B cell (primary cell): ENCODE measurements around the gene ADAMTS2. TPM values are rescaled to one million over a fixed set of nuclear protein-coding genes. Genes with fewer than 3 reads are reported as not detected.

Experiments used
- ATAC-seq: fragments of 200-7000 bp; cut with Tn5 transposase; one replicate; pipeline ENCODE4 v1.10.0; 2021; ENCODE audit warnings: low read depth, mild to moderate bottlenecking, moderate number of reproducible peaks, moderate library complexity
- CTCF ChIA-PET: fragments of 350-600 bp; sonication (Branson Sonifier 250); formaldehyde crosslinking; loops from one replicate; lab custom pipeline; 2021; ENCODE audit warnings: antibody characterized with exemption, inconsistent platforms; lab: Charles Lee
- POLR2A ChIA-PET: fragments of 350-600 bp; sonication (Branson Sonifier 250); formaldehyde crosslinking; loops from one replicate; lab custom pipeline; 2021; ENCODE audit warnings: antibody characterized with exemption; lab: Charles Lee
- DNase-seq: peaks from one replicate; pipeline ENCODE4 v3.0.0; 2013
- H2AFZ ChIP-seq: 2 replicates; pipeline ENCODE4 v1.6.1; 2012; ENCODE audit warnings: mild to moderate bottlenecking, low read depth, low read length; ENCODE audit not compliant: insufficient read depth, poor library complexity, severe bottlenecking
- H3K27ac ChIP-seq, 2 donors: 1 replicate in 1 of 2; 2 replicates in 1 of 2; pipeline ENCODE4 v1.5.1; 2012 to 2013; ENCODE audit warnings: low read length in 2 of 2, mild to moderate bottlenecking in 2 of 2, moderate library complexity in 1 of 2
- H3K27me3 ChIP-seq, 4 experiments: fragments of 200-600 bp in 1 of 4; sonication (generic) in 1 of 4; replicated peaks in 1 of 4; 1 replicate in 2 of 4; 2 replicates in 2 of 4; pipeline versions ENCODE4 v1.6.1 to v1.7.0; 2013 to 2016; ENCODE audit warnings: low read length in 3 of 4, mild to moderate bottlenecking in 2 of 4, mixed read lengths in 1 of 4, moderate library complexity in 1 of 4; ENCODE audit not compliant: insufficient read depth in 4 of 4, control insufficient read depth in 3 of 4; ENCODE audit errors: control extremely low read depth in 1 of 4
- H3K36me3 ChIP-seq, 2 experiments: replicated peaks in 1 of 2; 1 replicate in 1 of 2; 2 replicates in 1 of 2; pipeline versions ENCODE4 v1.6.1 to v1.7.1; 2013; ENCODE audit warnings: low read length in 1 of 2; ENCODE audit not compliant: insufficient read depth in 2 of 2, control insufficient read depth in 1 of 2; ENCODE audit errors: control extremely low read depth in 1 of 2, extremely low read depth in 1 of 2
- H3K4me1 ChIP-seq, 2 donors: fragments of 200-600 bp in 1 of 2; sonication (generic) in 1 of 2; 1 replicate in 1 of 2; 2 replicates in 1 of 2; pipeline versions ENCODE4 v1.5.1 to v1.6.1; 2013 to 2017; ENCODE audit warnings: low read length in 2 of 2; ENCODE audit not compliant: control insufficient read depth in 2 of 2, insufficient read depth in 2 of 2
- H3K4me2 ChIP-seq: replicated peaks from 2 replicates; pipeline ENCODE3; 2012; ENCODE audit warnings: mild to moderate bottlenecking, low read depth, low read length; ENCODE audit not compliant: poor library complexity, severe bottlenecking
- H3K4me3 ChIP-seq, 5 experiments: fragments of 200-600 bp in 1 of 5; sonication (generic) in 1 of 5; 1 replicate in 3 of 5; 2 replicates in 2 of 5; pipeline versions ENCODE4 v1.5.1 to v1.7.0; 2011 to 2016; ENCODE audit warnings: low read length in 4 of 5, mild to moderate bottlenecking in 4 of 5, low read depth in 2 of 5, control low read depth in 1 of 5, moderate library complexity in 1 of 5; ENCODE audit not compliant: insufficient read depth in 1 of 5; ENCODE audit errors: control extremely low read depth in 1 of 5, extremely low read depth in 1 of 5
- H3K79me2 ChIP-seq: fragments of 200-600 bp; sonication (generic); one replicate; pipeline ENCODE4 v1.6.0; 2016; ENCODE audit warnings: low read length; ENCODE audit not compliant: control insufficient read depth, insufficient read depth
- H3K9ac ChIP-seq: fragments of 200-600 bp; sonication (generic); 2 replicates; pipeline ENCODE4 v1.6.1; 2017; ENCODE audit warnings: mild to moderate bottlenecking, low read length, moderate library complexity
- H3K9me3 ChIP-seq, 3 donors: one replicate each; pipeline versions ENCODE4 v1.6.1 to v1.7.1; 2013; ENCODE audit warnings: low read length in 2 of 3; ENCODE audit not compliant: control insufficient read depth in 2 of 3, insufficient read depth in 1 of 3; ENCODE audit errors: control extremely low read depth in 1 of 3
- H4K20me1 ChIP-seq: 2 replicates; pipeline ENCODE4 v1.6.0; 2012; ENCODE audit warnings: mild to moderate bottlenecking, low read length; ENCODE audit not compliant: insufficient read depth, control insufficient read depth, poor library complexity, severe bottlenecking
- H3K27ac Mint-ChIP-seq: one replicate; pipeline ENCODE4 v1.8.0; 2021; ENCODE audit warnings: mixed read lengths
- H3K27me3 Mint-ChIP-seq: one replicate; pipeline ENCODE4 v1.8.0; 2021; ENCODE audit warnings: mixed read lengths
- H3K4me1 Mint-ChIP-seq: one replicate; pipeline ENCODE4 v1.8.0; 2021; ENCODE audit warnings: mixed read lengths
- H3K4me3 Mint-ChIP-seq: one replicate; pipeline ENCODE4 v1.8.0; 2021; ENCODE audit warnings: mixed read lengths
- H3K9me3 Mint-ChIP-seq: one replicate; pipeline ENCODE4 v1.8.0; 2022; ENCODE audit warnings: mixed read lengths; ENCODE audit not compliant: insufficient read depth
- EZH2 ChIP-seq: IDR thresholded peaks from 2 replicates; pipeline ENCODE4 v1.6.1; 2012; ENCODE audit warnings: borderline replicate concordance, low read depth, mild to moderate bottlenecking, moderate library complexity, low read length; ENCODE audit not compliant: insufficient read depth, poor library complexity, severe bottlenecking
- WGBS: methylation state at CpG from one replicate; pipeline ENCODE4 v1.1.5; 2013; ENCODE audit warnings: missing lambda C conversion rate; ENCODE audit not compliant: insufficient coverage; 5-methylcytosine and 5-hydroxymethylcytosine counted together
- intact Hi-C: fragments of 100-400 bp; cut with micrococcal nuclease; formaldehyde crosslinking; loops from one replicate; pipeline ENCODE4 v1.10.0; 2022
- polyA plus RNA-seq: library from polyadenylated mRNA; depleted of rRNA; stranded (reverse); fragments of >200 nt; gene quantifications from 2 replicates; pipeline ENCODE4 v1.2.3, GENCODE V29; 2012
- total RNA-seq, 2 donors: library from RNA; stranded (reverse); fragments of 120-200 nt in 1 of 2; gene quantifications; 1 replicate in 1 of 2; 2 replicates in 1 of 2; pipeline versions ENCODE4 v1.2.3 to v1.2.4, GENCODE V29; 2013 to 2022
- TF ChIP-seq, protein P1 (sequence below): fragments of 200-600 bp; IDR thresholded peaks from one replicate; pipeline ENCODE4 v1.8.0; 2022; ENCODE audit warnings: antibody characterized with exemption, mild to moderate bottlenecking

The ADAMTS2 gene
- total and polyA plus RNA-seq, 2 donors (not counting 1 experiment from before 2014, with no cell fraction given): not detected

DNA sequence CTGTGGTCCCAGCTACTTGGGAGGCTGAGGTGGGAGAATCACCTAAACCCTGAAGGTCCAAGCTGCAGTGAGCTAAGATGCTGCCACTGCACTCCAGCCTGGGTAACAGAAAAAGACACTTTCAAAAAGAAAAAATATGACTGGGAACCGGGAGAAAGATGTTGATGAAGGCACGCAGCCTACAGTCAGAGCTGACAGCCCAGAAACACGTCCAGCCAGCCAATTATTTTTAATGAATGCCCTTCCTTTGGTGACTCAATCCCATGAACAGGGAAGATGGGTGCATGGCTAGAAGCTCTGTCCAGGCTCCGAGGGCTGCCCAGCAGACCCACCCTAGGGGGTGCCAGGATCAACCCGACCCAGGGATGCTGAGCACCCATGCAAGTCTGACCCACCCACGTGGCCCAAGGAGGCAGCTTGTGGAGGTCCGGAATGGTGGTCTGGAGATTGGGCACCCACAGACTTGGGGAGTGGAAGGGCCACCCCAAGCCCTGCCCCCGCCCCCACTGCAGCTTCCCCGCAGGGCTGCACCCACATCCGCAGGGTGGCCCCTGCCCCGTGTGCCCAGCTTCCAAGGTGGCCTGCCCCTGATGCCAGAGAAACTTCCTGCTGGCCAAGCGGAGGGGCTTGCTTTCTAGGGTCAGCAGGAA lies 51.0 kb downstream of the ADAMTS2 start:
- no peaks in the 10 kb centered on the region for H3K4me1 ChIP-seq
- H3K9me3 ChIP-seq: peaks cover 0 to 21% (median 0%) of the 10 kb centered on the region in 3 donors
- H3K27ac ChIP-seq: no peak overlapping the region
- CTCF ChIA-PET: no interaction called here
- intact Hi-C loops: no loop called here
- Mint-ChIP-seq H3K27me3 (no peaks in the 10 kb centered on the region), H3K4me3 (no peak overlapping the region), H3K27ac (no peak overlapping the region), H3K9me3 (peaks cover 3% of the 10 kb centered on the region), H3K4me1 (no peaks in the 10 kb centered on the region)
- TF ChIP-seq EZH2: no peak
- TF ChIP-seq, protein P1, sequence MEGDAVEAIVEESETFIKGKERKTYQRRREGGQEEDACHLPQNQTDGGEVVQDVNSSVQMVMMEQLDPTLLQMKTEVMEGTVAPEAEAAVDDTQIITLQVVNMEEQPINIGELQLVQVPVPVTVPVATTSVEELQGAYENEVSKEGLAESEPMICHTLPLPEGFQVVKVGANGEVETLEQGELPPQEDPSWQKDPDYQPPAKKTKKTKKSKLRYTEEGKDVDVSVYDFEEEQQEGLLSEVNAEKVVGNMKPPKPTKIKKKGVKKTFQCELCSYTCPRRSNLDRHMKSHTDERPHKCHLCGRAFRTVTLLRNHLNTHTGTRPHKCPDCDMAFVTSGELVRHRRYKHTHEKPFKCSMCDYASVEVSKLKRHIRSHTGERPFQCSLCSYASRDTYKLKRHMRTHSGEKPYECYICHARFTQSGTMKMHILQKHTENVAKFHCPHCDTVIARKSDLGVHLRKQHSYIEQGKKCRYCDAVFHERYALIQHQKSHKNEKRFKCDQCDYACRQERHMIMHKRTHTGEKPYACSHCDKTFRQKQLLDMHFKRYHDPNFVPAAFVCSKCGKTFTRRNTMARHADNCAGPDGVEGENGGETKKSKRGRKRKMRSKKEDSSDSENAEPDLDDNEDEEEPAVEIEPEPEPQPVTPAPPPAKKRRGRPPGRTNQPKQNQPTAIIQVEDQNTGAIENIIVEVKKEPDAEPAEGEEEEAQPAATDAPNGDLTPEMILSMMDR: no peak
- no peak overlapping the region for H3K4me2 ChIP-seq
- WGBS: 90% methylated on average over 12 of the region's 12 CpGs
- no peak overlapping the region for H3K9ac ChIP-seq
- POLR2A ChIA-PET: no interaction called here
- no peaks in the 10 kb centered on the region for H4K20me1 ChIP-seq
- H2AFZ ChIP-seq: no peak overlapping the region
- ATAC-seq: no peak
- no peaks in the 10 kb centered on the region for H3K27me3 ChIP-seq
- no peak overlapping the region for H3K4me3 ChIP-seq
- H3K36me3 ChIP-seq: no peaks in the 10 kb centered on the region
- no peaks in the 10 kb centered on the region for H3K79me2 ChIP-seq
- no peak for DNase-seq

DNA sequence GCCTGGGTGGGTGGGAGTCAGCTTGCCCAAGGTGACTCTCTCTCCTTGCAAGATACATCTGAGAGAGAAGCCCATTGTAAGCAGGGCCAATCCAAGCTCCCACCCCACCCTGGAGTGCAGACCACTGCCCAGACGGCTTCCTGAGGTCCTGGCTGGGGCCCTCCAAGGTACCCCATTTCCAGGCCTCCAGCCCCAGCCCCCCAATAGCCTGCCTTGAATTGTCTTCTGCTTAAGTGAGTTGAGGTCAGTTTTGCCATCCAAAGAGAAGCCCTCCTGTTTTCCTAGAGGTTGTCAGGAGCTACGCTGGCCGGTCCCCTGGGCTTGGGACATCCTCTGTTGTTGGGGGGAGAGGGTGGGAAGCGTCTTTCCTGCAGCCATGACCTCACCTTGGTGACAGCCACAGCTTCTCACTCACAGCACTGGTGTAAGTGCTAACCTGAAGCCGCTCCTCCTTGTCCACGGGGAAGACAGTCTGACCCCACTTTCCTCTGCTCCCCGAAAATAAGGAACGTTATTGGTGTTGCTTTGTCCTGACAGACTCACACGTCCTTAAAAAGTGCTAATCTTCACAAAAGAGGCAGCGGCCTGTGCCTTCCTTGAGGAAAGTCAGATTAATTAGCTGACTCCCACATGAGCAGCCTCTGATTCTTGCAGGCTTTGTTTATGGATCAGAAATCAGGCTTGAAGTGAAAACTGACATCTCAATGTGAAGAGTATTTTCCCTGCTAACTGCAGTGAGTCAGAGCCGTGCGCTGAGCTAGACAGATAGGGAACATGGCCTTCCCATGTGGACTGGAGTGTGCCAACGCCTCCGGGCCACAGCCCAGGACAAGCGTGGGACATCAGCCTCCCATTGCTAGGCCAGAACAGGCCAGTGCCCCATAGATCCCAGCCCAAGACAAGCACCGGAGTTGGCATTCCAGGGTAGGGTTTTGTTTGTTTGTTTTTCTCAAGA lies 52.3 kb downstream of the ADAMTS2 start:
- Histone ChIP-seq H3K4me1 (no peaks in the 10 kb centered on the region), H3K27ac (no peak overlapping the region), H3K36me3 (no peaks in the 10 kb centered on the region), H3K9me3 (peaks cover 0 to 14% (median 0%) of the 10 kb centered on the region in 3 donors), H3K27me3 (no peaks in the 10 kb centered on the region), H3K4me3 (no peak overlapping the region), H3K9ac (no peak overlapping the region), H3K4me2 (no peak overlapping the region), H4K20me1 (no peaks in the 10 kb centered on the region), H2AFZ (no peak overlapping the region), H3K79me2 (no peaks in the 10 kb centered on the region)
- DNase-seq (no peak), ATAC-seq (no peak)
- CTCF ChIA-PET: no interaction called here
- POLR2A ChIA-PET: no interaction called here
- H3K4me1 Mint-ChIP-seq: no peaks in the 10 kb centered on the region
- WGBS: 90% methylated on average over 14 of the region's 16 CpGs
- H3K4me3 Mint-ChIP-seq: no peak overlapping the region
- H3K9me3 Mint-ChIP-seq: no peaks in the 10 kb centered on the region
- no peak overlapping the region for H3K27ac Mint-ChIP-seq
- TF ChIP-seq, protein P1: no peak
- TF ChIP-seq EZH2: no peak
- H3K27me3 Mint-ChIP-seq: no peaks in the 10 kb centered on the region
- intact Hi-C loops: no loop called here
